Fibroblast of the aortic adventitia (primary cell): Measurements from ENCODE around the gene CHST9. TPM values are rescaled to one million over a fixed set of nuclear protein-coding genes. Genes with fewer than 3 reads are reported as not detected.

Source experiments
- DNase-seq: peaks from one replicate; pipeline ENCODE4 v3.0.0-alpha.2; 2010; ENCODE audit warnings: low read depth
- H3K4me3 ChIP-seq: 2 replicates; pipeline ENCODE4 v1.5.1; 2011; ENCODE audit warnings: low read depth, mild to moderate bottlenecking, control low read depth, low read length, moderate library complexity
- total RNA-seq: library from RNA; depleted of rRNA; stranded (reverse); fragments of >200 nt; gene quantifications from 2 replicates; pipeline ENCODE4 v1.2.3, GENCODE V29; 2012; ENCODE audit warnings: low replicate concordance
- TF ChIP-seq, protein P1 (sequence below): IDR thresholded peaks from 2 replicates; pipeline ENCODE4 v1.5.1; 2011; ENCODE audit warnings: mild to moderate bottlenecking, low read length, control low read depth, inconsistent platforms; ENCODE audit not compliant: insufficient read depth

The CHST9 gene
- total RNA-seq, 1 donor = not detected

DNA sequence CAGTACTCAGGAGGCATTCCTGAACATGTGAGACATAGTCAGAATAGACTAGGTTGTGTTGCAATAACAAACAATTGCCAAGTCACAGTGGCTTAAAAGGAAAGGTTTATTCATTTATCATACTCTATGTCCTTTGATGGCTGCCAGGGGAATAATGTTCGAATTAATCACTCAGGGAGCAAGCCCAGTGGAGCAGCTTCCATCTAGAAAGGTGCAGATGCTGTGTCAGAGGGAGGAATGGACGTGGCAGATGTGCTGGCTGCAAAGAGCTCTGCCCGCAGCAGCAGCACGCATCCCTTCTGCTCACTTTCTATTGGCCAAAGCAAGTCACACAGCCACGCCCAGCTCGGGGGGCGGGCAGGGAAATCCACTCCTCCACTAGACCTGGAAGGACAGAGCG is 213.7 kb downstream of the CHST9 start:
- TF ChIP-seq, protein P1, sequence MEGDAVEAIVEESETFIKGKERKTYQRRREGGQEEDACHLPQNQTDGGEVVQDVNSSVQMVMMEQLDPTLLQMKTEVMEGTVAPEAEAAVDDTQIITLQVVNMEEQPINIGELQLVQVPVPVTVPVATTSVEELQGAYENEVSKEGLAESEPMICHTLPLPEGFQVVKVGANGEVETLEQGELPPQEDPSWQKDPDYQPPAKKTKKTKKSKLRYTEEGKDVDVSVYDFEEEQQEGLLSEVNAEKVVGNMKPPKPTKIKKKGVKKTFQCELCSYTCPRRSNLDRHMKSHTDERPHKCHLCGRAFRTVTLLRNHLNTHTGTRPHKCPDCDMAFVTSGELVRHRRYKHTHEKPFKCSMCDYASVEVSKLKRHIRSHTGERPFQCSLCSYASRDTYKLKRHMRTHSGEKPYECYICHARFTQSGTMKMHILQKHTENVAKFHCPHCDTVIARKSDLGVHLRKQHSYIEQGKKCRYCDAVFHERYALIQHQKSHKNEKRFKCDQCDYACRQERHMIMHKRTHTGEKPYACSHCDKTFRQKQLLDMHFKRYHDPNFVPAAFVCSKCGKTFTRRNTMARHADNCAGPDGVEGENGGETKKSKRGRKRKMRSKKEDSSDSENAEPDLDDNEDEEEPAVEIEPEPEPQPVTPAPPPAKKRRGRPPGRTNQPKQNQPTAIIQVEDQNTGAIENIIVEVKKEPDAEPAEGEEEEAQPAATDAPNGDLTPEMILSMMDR = no peak
- H3K4me3 ChIP-seq = no peak overlapping the region
- DNase-seq = no peak

DNA sequence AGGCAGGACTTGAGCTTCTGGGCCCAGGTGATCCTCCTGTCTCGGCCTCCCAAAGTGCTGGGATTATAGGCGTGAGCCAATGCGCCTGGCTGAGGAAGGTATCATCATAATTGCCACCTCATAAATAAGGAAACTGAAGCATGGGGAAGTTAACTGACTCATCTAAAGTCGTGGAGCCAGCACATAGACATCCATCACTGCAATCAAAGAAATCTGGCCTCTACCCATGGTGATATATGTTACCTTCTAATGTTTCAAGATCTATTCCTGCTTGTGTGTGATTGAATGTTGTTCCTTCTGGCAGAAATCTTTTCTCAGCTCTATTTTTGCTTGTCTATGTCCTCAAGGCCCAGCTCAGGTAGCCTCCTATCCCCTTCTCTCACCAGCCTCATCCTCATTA is 214.5 kb downstream of the CHST9 start:
- no peak for DNase-seq
- no peak overlapping the region for H3K4me3 ChIP-seq
- TF ChIP-seq, protein P1 = no peak

DNA sequence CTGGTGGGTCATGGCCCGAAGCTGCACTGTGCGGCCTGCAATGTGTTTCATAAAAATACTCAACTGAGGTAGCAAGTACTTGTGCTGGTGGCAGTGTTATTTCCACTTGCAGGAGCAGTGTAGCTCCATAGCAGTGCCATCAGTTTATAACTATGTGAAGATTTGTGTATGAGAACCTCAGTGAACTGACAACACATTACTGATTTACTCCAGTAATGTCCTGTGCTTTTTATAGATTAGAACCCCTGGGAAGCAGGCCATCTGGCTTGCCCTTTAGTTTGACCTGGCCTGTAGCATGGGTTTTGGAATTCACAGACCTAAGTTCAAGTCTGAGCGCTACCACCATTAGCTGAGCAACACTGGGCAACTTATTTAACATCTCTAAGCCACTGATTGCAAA is 219.9 kb downstream of the CHST9 start:
- no peak overlapping the region for H3K4me3 ChIP-seq
- TF ChIP-seq, protein P1 = no peak
- DNase-seq = no peak

DNA sequence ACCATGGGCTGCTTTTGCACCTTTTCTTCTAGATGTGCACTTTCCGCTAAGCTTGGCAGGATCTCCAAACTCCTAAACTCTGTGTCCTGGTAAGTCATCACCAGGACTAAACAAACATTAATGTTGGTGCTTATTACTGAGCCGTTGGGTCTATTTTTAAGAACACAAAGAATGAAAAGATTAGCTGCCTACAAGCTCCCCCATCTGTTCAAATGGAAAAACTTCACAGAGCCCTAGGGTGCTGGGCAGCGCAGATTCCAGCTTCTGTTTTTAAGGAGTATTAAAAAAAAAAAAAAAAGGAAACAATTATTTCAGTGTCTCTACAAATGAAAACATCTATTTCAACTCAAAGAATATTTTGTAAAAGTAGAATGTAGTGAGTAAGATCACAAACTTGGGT is 221.8 kb downstream of the CHST9 start:
- no peak overlapping the region for H3K4me3 ChIP-seq
- peak; percentile 13 for DNase-seq
- TF ChIP-seq, protein P1 = peak; percentile 5

DNA sequence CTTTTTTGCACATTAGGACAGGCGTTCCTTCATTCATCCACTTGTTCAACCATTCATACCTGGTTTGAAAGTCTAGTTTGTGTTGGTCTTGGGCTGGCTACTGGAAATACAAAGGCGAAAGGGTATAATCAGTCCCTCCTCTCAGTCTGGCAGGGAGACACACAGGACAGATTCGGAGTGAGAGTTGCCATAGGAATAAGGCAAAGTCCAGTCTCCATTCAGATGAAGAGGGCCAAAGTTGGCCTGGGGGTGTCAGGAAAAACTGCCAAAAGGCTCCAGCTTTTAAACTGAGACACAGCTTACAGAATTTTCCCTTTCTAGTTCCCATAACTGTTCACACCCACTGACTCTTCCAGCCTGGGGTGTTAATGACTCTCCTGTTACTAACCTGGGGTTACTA is 223.3 kb downstream of the CHST9 start:
- H3K4me3 ChIP-seq = no peak overlapping the region
- TF ChIP-seq, protein P1 = no peak
- DNase-seq = no peak

DNA sequence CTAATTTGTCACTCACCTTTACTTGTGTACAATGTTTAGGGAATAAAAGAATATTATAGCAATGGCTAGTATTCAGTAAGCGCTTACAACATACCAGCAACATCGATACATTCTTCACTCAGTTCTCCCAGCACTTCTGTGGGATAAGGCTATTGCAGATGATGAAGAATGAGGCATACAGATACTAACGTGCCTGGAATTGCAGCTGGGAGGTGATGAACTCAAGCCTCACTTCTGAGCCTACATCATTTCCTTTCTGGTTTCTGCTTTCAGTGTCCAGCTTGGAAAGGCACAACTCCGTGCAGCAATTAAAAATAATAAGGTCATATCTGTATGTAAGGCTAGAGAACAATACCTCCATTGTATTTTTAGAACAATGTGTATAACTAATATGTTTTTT is 224.2 kb downstream of the CHST9 start:
- no peak overlapping the region for H3K4me3 ChIP-seq
- TF ChIP-seq, protein P1 = no peak
- no peak for DNase-seq

DNA sequence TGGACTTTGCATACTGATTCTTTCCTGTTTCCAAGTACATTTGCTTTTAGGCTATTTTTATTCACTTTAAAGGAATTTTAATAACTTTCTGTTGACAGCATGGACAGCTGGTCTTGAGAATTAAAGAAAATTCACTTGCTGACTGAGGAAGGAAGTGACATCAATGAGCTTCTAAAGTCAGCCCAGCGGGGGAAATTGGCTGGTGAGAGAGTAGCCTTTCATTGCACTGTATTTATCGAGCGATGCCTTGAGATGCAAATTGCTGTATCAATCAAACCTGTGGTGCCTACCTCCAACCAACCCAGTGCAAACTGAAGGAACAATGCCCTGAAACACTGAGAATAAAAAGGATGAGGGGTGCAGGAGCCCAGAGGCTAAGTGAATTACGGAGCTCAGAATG is 228.2 kb downstream of the CHST9 start:
- no peak overlapping the region for H3K4me3 ChIP-seq
- no peak for DNase-seq
- TF ChIP-seq, protein P1 = no peak
